WERI-Rb-1 (cell line): ENCODE data around the gene RFK.

Experiments used
- DNase-seq: peaks from one replicate; pipeline ENCODE4 v3.0.0-alpha.2; 2020
- H3K27ac ChIP-seq: fragments of 250-450 bp; sonication (Bioruptor Pico); 2 replicates; pipeline ENCODE4 v1.5.1; 2020; ENCODE audit warnings: mild to moderate bottlenecking, moderate library complexity
- H3K27me3 ChIP-seq: fragments of 250-450 bp; sonication (Bioruptor Pico); 2 replicates; pipeline ENCODE4 v1.5.1; 2021; ENCODE audit warnings: mild to moderate bottlenecking, low read depth, moderate library complexity; ENCODE audit not compliant: insufficient read depth, severe bottlenecking
- H3K36me3 ChIP-seq: fragments of 250-450 bp; sonication (Bioruptor Pico); 2 replicates; pipeline ENCODE4 v1.5.1; 2020; ENCODE audit warnings: mild to moderate bottlenecking, moderate library complexity
- H3K4me3 ChIP-seq: 2 replicates; pipeline ENCODE4 v1.5.1; 2011; ENCODE audit warnings: low read depth, mild to moderate bottlenecking, control low read depth, low read length
- H3K9me3 ChIP-seq: fragments of 250-450 bp; sonication (Bioruptor Pico); 2 replicates; pipeline ENCODE4 v1.5.1; 2021; ENCODE audit warnings: mild to moderate bottlenecking, moderate library complexity; ENCODE audit not compliant: severe bottlenecking
- TF ChIP-seq, protein P1 (sequence below): IDR thresholded peaks from 2 replicates; pipeline ENCODE4 v1.5.1; 2011; ENCODE audit warnings: low read depth, mild to moderate bottlenecking, control low read depth, inconsistent platforms, low read length

Gene RFK

DNA sequence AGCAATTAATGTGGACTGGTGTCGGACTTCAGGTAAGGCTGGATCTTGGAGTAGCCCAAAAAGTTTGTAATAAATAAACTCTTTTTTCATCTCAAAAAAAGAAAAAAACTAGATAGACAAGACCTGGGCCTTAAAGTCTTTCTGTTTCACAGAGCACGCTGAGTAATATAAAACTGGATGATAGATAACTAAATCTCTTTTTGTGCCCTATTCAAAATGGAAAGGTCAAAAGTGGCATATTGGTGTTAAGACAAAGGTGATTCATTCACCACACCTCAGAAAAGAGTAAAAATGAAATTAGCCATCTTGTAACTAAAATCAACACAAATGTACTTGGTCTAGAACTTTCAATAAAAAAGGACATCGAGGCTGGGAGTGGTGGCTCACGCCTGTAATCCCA lies 30.3 kb upstream of the RFK start:
- Histone ChIP-seq H3K27me3 (no peaks in the 10 kb centered on the region), H3K9me3 (no peaks in the 10 kb centered on the region), H3K27ac (no peak overlapping the region), H3K4me3 (no peak overlapping the region), H3K36me3 (no peaks in the 10 kb centered on the region)
- TF ChIP-seq, protein P1, sequence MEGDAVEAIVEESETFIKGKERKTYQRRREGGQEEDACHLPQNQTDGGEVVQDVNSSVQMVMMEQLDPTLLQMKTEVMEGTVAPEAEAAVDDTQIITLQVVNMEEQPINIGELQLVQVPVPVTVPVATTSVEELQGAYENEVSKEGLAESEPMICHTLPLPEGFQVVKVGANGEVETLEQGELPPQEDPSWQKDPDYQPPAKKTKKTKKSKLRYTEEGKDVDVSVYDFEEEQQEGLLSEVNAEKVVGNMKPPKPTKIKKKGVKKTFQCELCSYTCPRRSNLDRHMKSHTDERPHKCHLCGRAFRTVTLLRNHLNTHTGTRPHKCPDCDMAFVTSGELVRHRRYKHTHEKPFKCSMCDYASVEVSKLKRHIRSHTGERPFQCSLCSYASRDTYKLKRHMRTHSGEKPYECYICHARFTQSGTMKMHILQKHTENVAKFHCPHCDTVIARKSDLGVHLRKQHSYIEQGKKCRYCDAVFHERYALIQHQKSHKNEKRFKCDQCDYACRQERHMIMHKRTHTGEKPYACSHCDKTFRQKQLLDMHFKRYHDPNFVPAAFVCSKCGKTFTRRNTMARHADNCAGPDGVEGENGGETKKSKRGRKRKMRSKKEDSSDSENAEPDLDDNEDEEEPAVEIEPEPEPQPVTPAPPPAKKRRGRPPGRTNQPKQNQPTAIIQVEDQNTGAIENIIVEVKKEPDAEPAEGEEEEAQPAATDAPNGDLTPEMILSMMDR = no peak
- no peak for DNase-seq

DNA sequence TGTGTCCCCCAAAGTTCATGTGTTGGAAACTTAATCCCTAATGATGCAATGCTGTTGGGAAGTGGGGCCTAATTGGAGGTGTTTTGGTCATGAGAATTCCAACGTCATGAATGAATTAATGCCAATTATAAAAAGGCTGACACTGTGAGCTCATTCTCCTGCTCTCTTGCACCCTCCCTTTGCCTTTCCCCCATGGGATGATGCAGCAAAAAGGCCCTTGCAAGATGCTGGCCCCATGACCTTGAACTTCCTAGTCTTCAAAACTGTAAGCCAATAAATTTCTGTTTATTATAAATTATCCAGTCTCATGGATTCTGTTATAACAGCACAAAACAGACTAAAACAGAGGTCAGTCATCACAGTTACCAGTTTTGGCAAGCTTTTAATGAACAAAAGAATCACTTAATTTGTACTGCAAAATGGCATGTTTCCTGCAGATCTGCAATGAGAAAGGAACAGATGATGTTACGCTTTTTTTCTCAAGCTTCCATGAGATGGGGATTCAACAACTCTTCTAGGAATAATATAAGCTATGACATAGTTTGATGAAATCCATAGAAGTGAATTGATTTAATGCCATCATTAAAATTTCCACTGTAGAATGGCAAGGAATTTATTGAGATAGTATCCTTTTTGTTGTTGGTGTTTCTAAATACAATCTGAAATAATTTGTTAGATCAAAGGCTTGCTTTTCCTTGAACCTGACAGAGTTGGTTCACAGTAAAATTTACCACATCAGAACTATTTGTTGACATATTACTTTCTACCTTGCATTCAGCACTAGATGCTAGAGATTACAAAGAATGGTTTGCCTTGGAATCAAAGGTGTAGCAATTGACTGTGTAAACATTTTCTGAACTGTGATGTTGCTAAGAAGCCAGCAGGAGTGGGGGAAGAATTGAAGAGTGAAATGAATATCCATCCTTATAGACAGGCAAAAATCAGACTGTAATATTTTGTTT lies 29.3 kb upstream of the RFK start:
- TF ChIP-seq, protein P1 = no peak
- H3K4me3 ChIP-seq = no peak overlapping the region
- no peaks in the 10 kb centered on the region for H3K27me3 ChIP-seq
- H3K27ac ChIP-seq = no peak overlapping the region
- no peaks in the 10 kb centered on the region for H3K36me3 ChIP-seq
- H3K9me3 ChIP-seq = no peaks in the 10 kb centered on the region
- no peak for DNase-seq

DNA sequence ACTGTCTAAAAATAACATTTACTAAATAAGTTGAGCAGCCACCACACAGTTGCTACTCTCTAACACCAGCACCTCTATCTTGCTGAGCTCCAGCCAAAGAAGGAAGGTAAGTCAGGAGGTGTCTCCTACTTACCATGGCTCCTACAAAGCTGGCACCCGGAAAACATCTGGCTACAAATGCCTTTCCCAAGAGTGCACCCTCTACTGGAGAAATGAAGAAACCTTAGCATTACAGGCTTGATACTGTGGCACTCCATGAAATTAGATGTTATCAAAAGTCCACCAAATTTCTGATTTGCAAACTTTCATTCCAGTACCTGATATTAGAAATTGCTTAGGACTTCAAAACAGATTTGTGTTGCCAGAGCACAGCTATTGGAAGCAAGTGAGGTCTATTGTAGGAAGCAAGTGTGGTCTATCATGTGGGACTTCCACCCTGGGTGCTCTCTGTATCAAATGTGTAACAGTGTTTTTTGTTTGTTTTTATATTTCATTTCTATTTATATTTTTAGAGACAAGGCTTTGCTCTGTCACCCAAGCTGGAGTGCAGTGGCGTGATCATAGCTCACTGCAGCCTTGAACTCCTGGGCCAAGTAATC lies 25.7 kb upstream of the RFK start:
- H3K36me3 ChIP-seq = no peaks in the 10 kb centered on the region
- no peak overlapping the region for H3K4me3 ChIP-seq
- no peak for DNase-seq
- TF ChIP-seq, protein P1 = peak; percentile 57
- H3K27me3 ChIP-seq = no peaks in the 10 kb centered on the region
- H3K9me3 ChIP-seq = no peaks in the 10 kb centered on the region
- H3K27ac ChIP-seq = no peak overlapping the region

DNA sequence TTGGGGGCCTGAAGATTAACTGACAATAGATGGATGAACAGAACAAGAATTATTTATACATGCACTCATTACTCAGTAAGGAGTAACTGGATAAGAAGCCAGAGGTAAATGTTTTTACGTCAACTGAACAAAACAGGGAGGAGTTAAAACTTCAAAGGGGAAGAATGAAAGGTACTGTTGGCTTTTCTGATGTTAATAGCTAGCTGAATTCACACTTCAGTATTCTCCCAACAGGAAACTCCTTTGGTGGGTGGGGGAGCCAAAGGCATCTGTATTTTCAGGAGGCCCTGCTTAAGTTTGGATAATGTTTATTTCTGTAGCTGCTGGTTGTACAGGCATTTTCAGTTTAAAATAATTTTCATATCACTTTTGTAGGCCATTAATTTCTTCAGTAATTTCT lies 23.2 kb upstream of the RFK start:
- Histone ChIP-seq H3K9me3 (peaks cover 4% of the 10 kb centered on the region), H3K27ac (no peak overlapping the region), H3K27me3 (no peaks in the 10 kb centered on the region), H3K36me3 (no peaks in the 10 kb centered on the region), H3K4me3 (no peak overlapping the region)
- DNase-seq = no peak
- TF ChIP-seq, protein P1 = no peak

DNA sequence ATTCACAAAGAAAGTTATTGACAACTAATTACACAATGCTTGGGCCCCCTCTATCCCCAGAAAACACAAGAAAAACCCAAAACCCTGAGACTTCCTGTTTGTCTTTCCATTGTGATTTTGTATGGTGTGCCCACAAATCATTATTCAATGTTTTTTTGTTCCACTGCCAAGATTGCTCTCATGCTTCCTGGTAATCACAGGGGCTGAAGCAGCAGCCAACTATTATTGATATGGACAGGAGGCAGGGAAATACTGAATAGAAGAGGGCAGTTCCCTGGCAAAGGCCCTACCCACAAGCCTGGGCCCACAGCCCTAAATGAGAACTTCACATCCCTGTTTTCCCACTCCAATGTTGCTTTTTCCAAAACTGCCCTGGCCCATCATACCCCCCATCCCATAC lies 21.5 kb upstream of the RFK start:
- Histone ChIP-seq H3K27me3 (no peaks in the 10 kb centered on the region), H3K36me3 (no peaks in the 10 kb centered on the region), H3K27ac (no peak overlapping the region), H3K9me3 (peaks cover 4% of the 10 kb centered on the region), H3K4me3 (no peak overlapping the region)
- TF ChIP-seq, protein P1 = no peak
- DNase-seq = no peak
